Measurements from ENCODE around the gene MTA2.
"Not testable (repeated sequence)": the region's sequence is repeated elsewhere in the genome, so short reads cannot be mapped to it uniquely, and the experiment has no call there.

The MTA2 gene

GRCh38 chr11:62566247-62566646 lies 35.4 kb downstream of the MTA2 start:
- DNase-seq (ENCODE audit: low read depth in 2 of 2) = no peak

GRCh38 chr11:62565100-62565802 lies 36.4 kb downstream of the MTA2 start:
- no peak for DNase-seq (ENCODE audit: low read depth in 2 of 2)

GRCh38 chr11:62561677-62562230 lies 39.9 kb downstream of the MTA2 start:
- not testable (repeated sequence) for DNase-seq (ENCODE audit: low read depth in 2 of 2)

GRCh38 chr11:62560566-62561103 lies 41.0 kb downstream of the MTA2 start:
- DNase-seq (ENCODE audit: low read depth in 2 of 2) = peak; percentile 61 to 74

- DNase-seq (ENCODE audit: low read depth in 2 of 2) = not testable (repeated sequence)
Measured at GRCh38 chr11:62559626-62560025, 42.0 kb downstream of the MTA2 start.

- DNase-seq (ENCODE audit: low read depth in 2 of 2) = no peak
Measured at GRCh38 chr11:62559204-62559603, 42.5 kb downstream of the MTA2 start.

GRCh38 chr11:62558669-62559068 lies 43.0 kb downstream of the MTA2 start:
- no peak for DNase-seq (ENCODE audit: low read depth in 2 of 2)

- peak in 1 of 2 donors; percentile 53 for DNase-seq (ENCODE audit: low read depth in 2 of 2)
Measured at GRCh38 chr11:62556875-62557631, 44.6 kb downstream of the MTA2 start.

- peak; percentile 65 to 76 for DNase-seq (ENCODE audit: low read depth in 2 of 2)
Measured at GRCh38 chr11:62556108-62556874, 45.4 kb downstream of the MTA2 start.

- peak in 1 of 2 donors; percentile 41 for DNase-seq (ENCODE audit: low read depth in 2 of 2)
Measured at GRCh38 chr11:62555464-62556107, 46.1 kb downstream of the MTA2 start.

GRCh38 chr11:62554387-62555167 lies 47.1 kb downstream of the MTA2 start:
- no peak for DNase-seq (ENCODE audit: low read depth in 2 of 2)

GRCh38 chr11:62553839-62554361 lies 47.8 kb downstream of the MTA2 start:
- DNase-seq (ENCODE audit: low read depth in 2 of 2) = no peak

GRCh38 chr11:62553080-62553838 lies 48.4 kb downstream of the MTA2 start:
- DNase-seq (ENCODE audit: low read depth in 2 of 2) = peak in 1 of 2 donors; percentile 43

- DNase-seq (ENCODE audit: low read depth in 2 of 2) = no peak
Measured at GRCh38 chr11:62552485-62553079, 49.1 kb downstream of the MTA2 start.

GRCh38 chr11:62550478-62550877 lies 51.2 kb downstream of the MTA2 start:
- not testable (repeated sequence) for DNase-seq (ENCODE audit: low read depth in 2 of 2)

GRCh38 chr11:62548545-62549335 lies 52.9 kb downstream of the MTA2 start:
- no peak for DNase-seq (ENCODE audit: low read depth in 2 of 2)

- no peak for DNase-seq (ENCODE audit: low read depth in 2 of 2)
Measured at GRCh38 chr11:62547691-62548281, 53.9 kb downstream of the MTA2 start.
